Hypothalamus (tissue), 51 donors: ENCODE results near the gene RHCE.
"Not testable (repeated sequence)": the region's sequence is repeated elsewhere in the genome, so short reads cannot be mapped to it uniquely, and the experiment has no call there.

Source experiments
- DNase-seq, 51 donors: peaks; one replicate each; lab custom pipeline; 2025; lab: John Stamatoyannopoulos, UW

Gene RHCE

GRCh38 chr1:25420715-25421114 lies at the start of gene RHCE:
TSS of gene RHCE (minus strand) at chr1:25420825. CDS start at chr1:25420786, 39 bp downstream.
- DNase-seq, result not testable (repeated sequence)

GRCh38 chr1:25469177-25469576 lies 48.6 kb upstream of the RHCE start:
- DNase-seq, result no peak

GRCh38 chr1:25468033-25468432 lies 47.4 kb upstream of the RHCE start:
- no peak for DNase-seq

GRCh38 chr1:25467616-25468015 lies 47.0 kb upstream of the RHCE start:
- no peak for DNase-seq

GRCh38 chr1:25467193-25467592 lies 46.6 kb upstream of the RHCE start:
- no peak for DNase-seq

- DNase-seq, result no peak
Observed at GRCh38 chr1:25462732-25463131, 42.1 kb upstream of the RHCE start.

- no peak for DNase-seq
Observed at GRCh38 chr1:25461849-25462248, 41.2 kb upstream of the RHCE start.

GRCh38 chr1:25460816-25461215 lies 40.2 kb upstream of the RHCE start:
- DNase-seq, result not testable (repeated sequence)

- DNase-seq, result no peak
Observed at GRCh38 chr1:25460020-25460419, 39.4 kb upstream of the RHCE start.

GRCh38 chr1:25458541-25459298 lies 38.1 kb upstream of the RHCE start:
- DNase-seq, result no peak

GRCh38 chr1:25456502-25456901 lies 35.9 kb upstream of the RHCE start:
- no peak for DNase-seq

GRCh38 chr1:25451908-25452307 lies 31.3 kb upstream of the RHCE start:
- no peak for DNase-seq

- DNase-seq, result no peak
Observed at GRCh38 chr1:25450891-25451290, 30.3 kb upstream of the RHCE start.

GRCh38 chr1:25447547-25447946 lies 26.9 kb upstream of the RHCE start:
- no peak for DNase-seq

GRCh38 chr1:25445993-25446538 lies 25.4 kb upstream of the RHCE start:
- DNase-seq, result no peak

- DNase-seq, result not testable (repeated sequence)
Observed at GRCh38 chr1:25444604-25445003, 24.0 kb upstream of the RHCE start.

GRCh38 chr1:25443030-25443699 lies 22.5 kb upstream of the RHCE start:
- no peak for DNase-seq

- no peak for DNase-seq
Observed at GRCh38 chr1:25442178-25442577, 21.6 kb upstream of the RHCE start.

- DNase-seq, result no peak
Observed at GRCh38 chr1:25439287-25439686, 18.7 kb upstream of the RHCE start.

- no peak for DNase-seq
Observed at GRCh38 chr1:25437672-25438071, 17.0 kb upstream of the RHCE start.

- DNase-seq, result no peak
Observed at GRCh38 chr1:25435397-25436108, 14.9 kb upstream of the RHCE start.
